ENCODE data around the gene AGK.

Gene AGK

DNA sequence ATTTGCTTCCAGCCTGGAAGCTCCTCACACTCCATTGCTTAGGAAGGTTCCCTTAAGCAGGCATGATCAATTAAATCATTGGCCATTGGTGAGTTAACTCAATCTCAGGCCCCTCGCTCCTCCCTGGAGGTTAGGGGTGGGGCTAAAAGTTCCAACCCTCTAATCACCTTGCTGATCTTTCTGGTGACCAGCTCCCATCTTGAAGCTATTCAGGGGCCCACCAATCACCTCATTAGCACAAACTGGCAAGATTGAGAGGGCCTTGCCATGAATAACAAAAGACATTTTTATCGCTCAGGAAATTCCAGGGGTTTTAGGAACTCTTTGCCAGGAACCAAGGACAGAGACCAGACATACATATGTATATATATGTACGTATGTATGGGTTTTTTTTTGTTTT lies 58.4 kb downstream of the AGK start:
- no peak overlapping the region for H3K27ac ChIP-seq
- H3K27me3 ChIP-seq (ENCODE audit: insufficient read depth, low read depth, severe bottlenecking): no peaks in the 10 kb centered on the region
- H3K9me3 ChIP-seq (ENCODE audit: severe bottlenecking): no peaks in the 10 kb centered on the region
- TF ChIP-seq, protein P1, sequence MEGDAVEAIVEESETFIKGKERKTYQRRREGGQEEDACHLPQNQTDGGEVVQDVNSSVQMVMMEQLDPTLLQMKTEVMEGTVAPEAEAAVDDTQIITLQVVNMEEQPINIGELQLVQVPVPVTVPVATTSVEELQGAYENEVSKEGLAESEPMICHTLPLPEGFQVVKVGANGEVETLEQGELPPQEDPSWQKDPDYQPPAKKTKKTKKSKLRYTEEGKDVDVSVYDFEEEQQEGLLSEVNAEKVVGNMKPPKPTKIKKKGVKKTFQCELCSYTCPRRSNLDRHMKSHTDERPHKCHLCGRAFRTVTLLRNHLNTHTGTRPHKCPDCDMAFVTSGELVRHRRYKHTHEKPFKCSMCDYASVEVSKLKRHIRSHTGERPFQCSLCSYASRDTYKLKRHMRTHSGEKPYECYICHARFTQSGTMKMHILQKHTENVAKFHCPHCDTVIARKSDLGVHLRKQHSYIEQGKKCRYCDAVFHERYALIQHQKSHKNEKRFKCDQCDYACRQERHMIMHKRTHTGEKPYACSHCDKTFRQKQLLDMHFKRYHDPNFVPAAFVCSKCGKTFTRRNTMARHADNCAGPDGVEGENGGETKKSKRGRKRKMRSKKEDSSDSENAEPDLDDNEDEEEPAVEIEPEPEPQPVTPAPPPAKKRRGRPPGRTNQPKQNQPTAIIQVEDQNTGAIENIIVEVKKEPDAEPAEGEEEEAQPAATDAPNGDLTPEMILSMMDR (IDR thresholded peaks at IDR 0.05; ENCODE audit: low read depth, low read length): no peak
- no peak for DNase-seq
- H3K4me3 ChIP-seq (ENCODE audit: low read depth, low read length): no peak overlapping the region
- H3K36me3 ChIP-seq: peaks cover 13% of the 10 kb centered on the region

DNA sequence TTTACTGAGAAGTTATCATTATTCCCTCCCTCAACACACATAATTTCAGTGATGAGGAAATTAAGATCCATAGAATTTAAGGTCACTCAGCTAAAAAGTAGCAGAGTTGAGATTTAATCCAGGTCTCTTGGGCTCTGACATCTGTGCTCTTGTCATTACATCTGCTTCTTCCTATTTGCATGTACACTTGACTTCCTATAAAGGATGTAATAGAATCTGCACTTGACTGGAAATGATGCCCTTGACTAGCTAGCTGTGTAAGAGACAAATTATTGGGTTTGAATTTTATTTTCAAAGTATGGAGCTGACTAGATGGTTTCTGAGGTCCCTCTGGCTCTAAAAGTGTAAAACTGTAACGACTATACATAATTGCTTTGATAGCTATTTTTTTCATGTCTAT lies 59.5 kb downstream of the AGK start:
- Histone ChIP-seq H3K36me3 (peaks cover 13% of the 10 kb centered on the region), H3K9me3 (ENCODE audit: severe bottlenecking) (no peaks in the 10 kb centered on the region), H3K27ac (no peak overlapping the region), H3K27me3 (ENCODE audit: insufficient read depth, low read depth, severe bottlenecking) (no peaks in the 10 kb centered on the region), H3K4me3 (ENCODE audit: low read depth, low read length) (no peak overlapping the region)
- DNase-seq: no peak
- TF ChIP-seq, protein P1 (IDR thresholded peaks at IDR 0.05; ENCODE audit: low read depth, low read length): no peak

DNA sequence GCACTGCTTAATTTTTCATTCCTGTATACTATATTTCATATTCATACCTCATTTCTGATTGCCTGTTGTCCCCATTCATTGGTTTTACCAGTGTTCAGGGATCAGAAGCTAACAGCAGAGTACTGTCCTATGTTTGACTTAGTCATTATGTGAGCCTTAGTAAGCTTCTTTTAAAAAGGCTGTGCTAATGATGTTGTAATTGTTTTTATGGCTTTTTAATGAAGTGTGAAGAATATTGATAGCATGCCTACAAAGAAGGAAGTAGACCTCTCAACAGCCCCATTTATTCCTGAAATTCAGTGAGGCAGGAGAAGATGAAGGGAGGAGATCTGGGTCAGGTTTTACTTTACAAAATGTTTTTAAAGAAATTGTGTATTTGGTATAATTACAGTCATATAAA lies 61.7 kb downstream of the AGK start:
- TF ChIP-seq, protein P1 (IDR thresholded peaks at IDR 0.05; ENCODE audit: low read depth, low read length): no peak
- no peaks in the 10 kb centered on the region for H3K27me3 ChIP-seq (ENCODE audit: insufficient read depth, low read depth, severe bottlenecking)
- no peak overlapping the region for H3K27ac ChIP-seq
- H3K36me3 ChIP-seq: peaks cover 13% of the 10 kb centered on the region
- DNase-seq: no peak
- H3K4me3 ChIP-seq (ENCODE audit: low read depth, low read length): no peak overlapping the region
- no peaks in the 10 kb centered on the region for H3K9me3 ChIP-seq (ENCODE audit: severe bottlenecking)

DNA sequence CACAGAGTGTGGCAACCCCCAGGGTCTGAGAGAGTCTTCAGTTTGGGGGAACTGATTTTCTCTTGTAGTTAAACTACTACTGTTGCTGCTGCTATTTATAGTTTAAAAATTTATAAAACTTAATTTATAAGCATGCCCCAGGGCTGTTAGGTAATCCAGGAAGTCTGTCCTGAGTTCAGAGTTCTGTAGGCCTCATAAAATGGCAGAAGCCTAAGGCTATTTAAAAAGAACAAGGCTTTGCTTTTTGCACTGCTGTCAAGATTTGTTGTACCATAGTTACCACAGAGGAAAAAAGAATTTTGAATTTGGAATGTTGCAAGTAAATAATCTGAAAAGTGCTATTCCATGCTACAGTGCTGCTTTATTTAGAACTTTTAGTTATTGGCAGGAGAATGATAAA lies 66.1 kb downstream of the AGK start:
- no peak for DNase-seq
- TF ChIP-seq, protein P1 (IDR thresholded peaks at IDR 0.05; ENCODE audit: low read depth, low read length): no peak
- Histone ChIP-seq H3K27ac (no peak overlapping the region), H3K36me3 (peaks cover 3% of the 10 kb centered on the region), H3K27me3 (ENCODE audit: insufficient read depth, low read depth, severe bottlenecking) (no peaks in the 10 kb centered on the region), H3K4me3 (ENCODE audit: low read depth, low read length) (no peak overlapping the region), H3K9me3 (ENCODE audit: severe bottlenecking) (no peaks in the 10 kb centered on the region)

DNA sequence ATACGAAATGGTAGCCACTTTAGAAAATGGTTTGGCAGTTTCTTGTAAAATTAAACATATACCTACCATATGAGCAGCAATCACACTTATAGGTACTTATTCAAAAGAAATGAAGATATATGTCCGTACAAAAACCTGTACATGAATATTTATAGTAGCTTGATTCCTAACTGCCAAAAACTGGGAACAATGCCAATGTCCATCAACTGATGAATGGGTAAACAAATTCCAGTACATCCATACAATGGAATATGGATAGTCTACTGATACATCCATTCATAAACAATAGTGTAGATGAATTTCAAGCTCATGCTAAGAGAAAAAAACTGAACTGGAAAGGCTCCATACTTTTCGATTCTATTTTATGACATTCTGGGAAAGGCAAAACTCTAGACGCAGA lies 68.5 kb downstream of the AGK start:
- H3K27me3 ChIP-seq (ENCODE audit: insufficient read depth, low read depth, severe bottlenecking): no peaks in the 10 kb centered on the region
- no peak overlapping the region for H3K4me3 ChIP-seq (ENCODE audit: low read depth, low read length)
- H3K27ac ChIP-seq: no peak overlapping the region
- H3K36me3 ChIP-seq: peaks cover 8% of the 10 kb centered on the region; the same call in 1 of the 2 replicates
- no peaks in the 10 kb centered on the region for H3K9me3 ChIP-seq (ENCODE audit: severe bottlenecking)
- no peak for DNase-seq
- TF ChIP-seq, protein P1 (IDR thresholded peaks at IDR 0.05; ENCODE audit: low read depth, low read length): no peak

DNA sequence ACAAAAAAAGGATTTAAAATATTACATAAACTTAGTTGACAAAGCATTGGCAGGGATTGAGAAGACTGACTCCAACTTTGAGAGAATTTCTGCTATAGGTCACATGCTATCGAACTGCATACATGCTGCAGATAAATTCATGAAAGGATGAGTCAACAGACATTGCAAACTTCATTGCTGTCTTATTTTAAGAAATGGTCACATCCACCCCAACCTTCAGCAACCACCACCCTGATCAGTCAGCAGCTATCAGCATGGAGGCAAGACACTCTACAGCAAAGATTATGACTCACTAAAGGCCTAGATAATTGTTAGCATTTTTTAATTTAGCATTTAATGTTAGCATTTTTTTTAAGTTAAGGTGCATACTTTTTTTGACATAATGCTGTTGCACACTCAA lies 73.6 kb downstream of the AGK start:
- Histone ChIP-seq H3K36me3 (peaks cover 8% of the 10 kb centered on the region; the same call in 1 of the 2 replicates), H3K27me3 (ENCODE audit: insufficient read depth, low read depth, severe bottlenecking) (no peaks in the 10 kb centered on the region), H3K27ac (no peak overlapping the region), H3K4me3 (ENCODE audit: low read depth, low read length) (no peak overlapping the region), H3K9me3 (ENCODE audit: severe bottlenecking) (no peaks in the 10 kb centered on the region)
- DNase-seq: no peak
- TF ChIP-seq, protein P1 (IDR thresholded peaks at IDR 0.05; ENCODE audit: low read depth, low read length): no peak
